ENCODE measurements around the gene PIGP. TPM values are rescaled to one million over a fixed set of nuclear protein-coding genes. Genes with fewer than 3 reads are reported as not detected.

Gene PIGP
- total and polyA plus RNA-seq, 2 of the 8 experiments (the other 6 are each of a cell fraction or from before 2014, with no cell fraction given): 11.3 to 18.0 TPM

GRCh38 chr21:37059181-37059580, 13.7 kb downstream of the PIGP start:
- Histone ChIP-seq H3K23me2 (ENCODE audit: low read depth, low read length) (no peaks in the 10 kb centered on the region), H3K79me2 (ENCODE audit: control insufficient read depth in 1 of 2, insufficient read depth in 2 of 2, low read length in 2 of 2) (no peaks in the 10 kb centered on the region), H4K91ac (replicated peaks; ENCODE audit: insufficient read length, low read length) (no peak overlapping the region), H3K18ac (ENCODE audit: extremely low read depth, low read length) (no peak overlapping the region), H2AK5ac (ENCODE audit: low read depth, low read length) (no peak overlapping the region), H3K56ac (replicated peaks; ENCODE audit: insufficient read length, low read depth, low read length) (no peak overlapping the region), H3K27me3 (replicated peaks in 1 of 4; ENCODE audit: control insufficient read depth in 3 of 4, extremely low read depth in 1 of 4, insufficient read depth in 3 of 4, low read length in 3 of 4) (no peaks in the 10 kb centered on the region), H3K27ac (ENCODE audit: low read depth, low read length) (no peak overlapping the region), H3K79me1 (ENCODE audit: low read depth, low read length) (no peaks in the 10 kb centered on the region), H2BK15ac (ENCODE audit: low read length) (no peak overlapping the region), H3K9me3 (ENCODE audit: insufficient read depth in 2 of 2, low read depth in 1 of 2, low read length in 1 of 2) (peaks cover 0 to 3% of the 10 kb centered on the region in 2 experiments; a peak in 1 of 4 replicates), H2BK20ac (ENCODE audit: low read length) (no peak overlapping the region), H2AFZ (ENCODE audit: low read length) (no peak overlapping the region), H4K8ac (ENCODE audit: extremely low read depth, insufficient read depth, low read length) (no peak overlapping the region), H3K4me3 (ENCODE audit: extremely low read depth in 1 of 4, insufficient read depth in 2 of 4, low read depth in 3 of 4, low read length in 4 of 4) (no peak overlapping the region), H4K5ac (ENCODE audit: insufficient read length, low read depth, low read length) (no peak overlapping the region), H3K36me3 (ENCODE audit: control insufficient read depth in 2 of 4, insufficient read depth in 4 of 4, low read length in 3 of 4) (no peaks in the 10 kb centered on the region), H3K23ac (ENCODE audit: insufficient read length) (no peak overlapping the region), H2BK120ac (replicated peaks; ENCODE audit: low read depth, low read length) (no peak overlapping the region), H3K4ac (replicated peaks; ENCODE audit: insufficient read length, low read depth, low read length) (no peak overlapping the region), H3K9ac (replicated peaks in 1 of 4; ENCODE audit: extremely low read depth in 1 of 4, low read depth in 3 of 4, low read length in 3 of 4) (no peak overlapping the region), H2BK12ac (ENCODE audit: low read depth, low read length) (no peak overlapping the region), H4K20me1 (replicated peaks in 1 of 2; ENCODE audit: control insufficient read depth in 1 of 2, insufficient read depth in 2 of 2, low read length in 2 of 2) (no peaks in the 10 kb centered on the region), H2BK5ac (ENCODE audit: low read depth, low read length) (no peak overlapping the region), H3K4me1 (replicated peaks in 1 of 4; ENCODE audit: control insufficient read depth in 3 of 4, insufficient read depth in 4 of 4, low read length in 3 of 4) (peaks cover 5 to 13% (median 9%) of the 10 kb centered on the region in 4 experiments), H3K14ac (ENCODE audit: insufficient read length) (no peak overlapping the region), H3K4me2 (ENCODE audit: insufficient read depth in 1 of 2, low read depth in 2 of 2, low read length in 2 of 2) (no peak overlapping the region)
- DNase-seq (ENCODE audit: low read depth in 1 of 2, low spot score in 2 of 2): no peak
- no peak for FAIRE-seq
- 83% methylated on average over 5 of the region's 5 CpGs; no CpG with 5 or more reads in 1 of the 2 experiments for WGBS, 2 experiments (ENCODE audit: extremely low coverage in 1 of 2, insufficient coverage in 1 of 2, insufficient read length in 1 of 2, insufficient replicate concordance in 2 of 2, low coverage in 1 of 2, low lambda C conversion rate in 2 of 2, missing lambda C conversion rate in 1 of 2)
- ChIA-PET POLR2A (ENCODE audit: partially characterized antibody) (no interaction called here), CTCF (ENCODE audit: partially characterized antibody) (interaction anchor here (1.7 to 2.6 kb wide), 2 partner anchors 47 to 49 kb away, joined by 6 to 7 read pairs; no protein-coding TSS in a partner anchor)
- no peak for TF ChIP-seq KDM1A (IDR thresholded peaks at IDR 0.05; ENCODE audit: borderline replicate concordance, low read length)
- no peak for TF ChIP-seq SIX5 (IDR thresholded peaks at IDR 0.05; ENCODE audit: low read depth, low read length)
- TF ChIP-seq POU5F1 (IDR thresholded peaks at IDR 0.05; ENCODE audit: low read depth, low read length): no peak
- no peak for TF ChIP-seq PHF8 (conservative IDR thresholded peaks at IDR 0.05; ENCODE audit: low read depth, low read length)
- TF ChIP-seq CBX8 (IDR thresholded peaks at IDR 0.05; ENCODE audit: borderline replicate concordance, low read depth, low read length): no peak
- TF ChIP-seq GTF2F1 (IDR thresholded peaks at IDR 0.05; ENCODE audit: borderline replicate concordance, low read depth, low read length): no peak
- no peak for TF ChIP-seq SIN3A (conservative IDR thresholded peaks at IDR 0.05 in 1 of 2, IDR thresholded peaks at IDR 0.05 in 1 of 2; ENCODE audit: low read depth in 1 of 2, low read length in 2 of 2)
- no peak for TF ChIP-seq ZNF274 (IDR thresholded peaks at IDR 0.05; ENCODE audit: borderline replicate concordance, extremely low read depth, low read length)
- no peak for TF ChIP-seq SP2 (IDR thresholded peaks at IDR 0.05; ENCODE audit: low read length)
- TF ChIP-seq CHD1 (IDR thresholded peaks at IDR 0.05; ENCODE audit: low read depth, low read length): no peak
- TF ChIP-seq, protein P1, sequence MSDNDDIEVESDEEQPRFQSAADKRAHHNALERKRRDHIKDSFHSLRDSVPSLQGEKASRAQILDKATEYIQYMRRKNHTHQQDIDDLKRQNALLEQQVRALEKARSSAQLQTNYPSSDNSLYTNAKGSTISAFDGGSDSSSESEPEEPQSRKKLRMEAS (IDR thresholded peaks at IDR 0.05): no peak
- TF ChIP-seq JUND (IDR thresholded peaks at IDR 0.05; ENCODE audit: low read length): no peak
- TF ChIP-seq RNF2 (IDR thresholded peaks at IDR 0.05; ENCODE audit: borderline replicate concordance, low read depth, low read length, missing control alignments, poor library complexity, severe bottlenecking): no peak
- no peak for TF ChIP-seq ASH2L (IDR thresholded peaks at IDR 0.05; ENCODE audit: low read length)
- no peak for TF ChIP-seq TBP (IDR thresholded peaks at IDR 0.05; ENCODE audit: low read depth, low read length)

Measured in H1 (cell line).